Breast epithelium (tissue), 4 donors: ENCODE measurements around the gene SPNS2. TPM values are rescaled to one million over a fixed set of nuclear protein-coding genes. Genes with fewer than 3 reads are reported as not detected.

Experiments
- DNase-seq, 2 donors: peaks; one replicate each; pipeline ENCODE4 v3.0.0-alpha.2; 2019; ENCODE audit warnings: low spot score in 2 of 2
- H3K27ac ChIP-seq, 2 donors: fragments of 200-600 bp; sonication (generic) in 1 of 2; one replicate each; pipeline ENCODE4 v1.5.1; 2016 to 2019; ENCODE audit warnings: mild to moderate bottlenecking in 1 of 2
- H3K27me3 ChIP-seq, 2 donors: fragments of 200-600 bp; sonication (generic) in 1 of 2; one replicate each; pipeline versions ENCODE4 v1.5.1 to v1.6.0; 2017 to 2019; ENCODE audit warnings: control low read depth in 1 of 2, mild to moderate bottlenecking in 1 of 2
- H3K36me3 ChIP-seq: fragments of 200-600 bp; one replicate; pipeline ENCODE4 v1.5.1; 2019
- H3K4me1 ChIP-seq, 2 donors: fragments of 200-600 bp; sonication (generic); one replicate each; pipeline ENCODE4 v1.5.1; 2016 to 2019; ENCODE audit warnings: control low read depth in 1 of 2
- H3K4me3 ChIP-seq, 3 donors: fragments of 200-600 bp; sonication (generic); 1 replicate in 2 of 3; 2 replicates in 1 of 3; pipeline ENCODE4 v1.5.1; 2016 to 2019; ENCODE audit warnings: mild to moderate bottlenecking in 3 of 3, moderate library complexity in 2 of 3
- H3K9me3 ChIP-seq, 2 donors: fragments of 200-600 bp; sonication (generic) in 1 of 2; one replicate each; pipeline ENCODE4 v1.5.1; 2016 to 2019; ENCODE audit warnings: control low read depth in 1 of 2
- CTCF ChIP-seq, 3 donors: fragments of 450-650 bp; IDR thresholded peaks; one replicate each; pipeline ENCODE4 v1.5.1; 2016 to 2017; ENCODE audit warnings: antibody characterized with exemption in 3 of 3, mild to moderate bottlenecking in 3 of 3, moderate library complexity in 3 of 3
- POLR2A ChIP-seq: fragments of 450-650 bp; IDR thresholded peaks from one replicate; pipeline ENCODE4 v1.6.1; 2016; ENCODE audit warnings: antibody characterized with exemption, mild to moderate bottlenecking, moderate library complexity
- POLR2AphosphoS5 ChIP-seq, 3 donors: sonication (generic); formaldehyde crosslinking; IDR thresholded peaks; one replicate each; pipeline ENCODE4 v1.6.1; 2017; ENCODE audit warnings: antibody characterized with exemption in 3 of 3
- intact Hi-C: fragments of 100-400 bp; cut with DNase I; formaldehyde crosslinking; loops from one replicate; pipeline ENCODE4 v1.15.1; 2023; ENCODE audit warnings: low total_unique reads
- total RNA-seq, 3 donors: library from RNA; depleted of rRNA; stranded (reverse); fragments of >200 nt; gene quantifications; one replicate each; pipeline ENCODE4 v1.1.0, GENCODE V29; 2016

The SPNS2 gene
- total RNA-seq, 3 donors from 2014 or later: 5.3 to 14.1 (median 11.5) TPM

DNA sequence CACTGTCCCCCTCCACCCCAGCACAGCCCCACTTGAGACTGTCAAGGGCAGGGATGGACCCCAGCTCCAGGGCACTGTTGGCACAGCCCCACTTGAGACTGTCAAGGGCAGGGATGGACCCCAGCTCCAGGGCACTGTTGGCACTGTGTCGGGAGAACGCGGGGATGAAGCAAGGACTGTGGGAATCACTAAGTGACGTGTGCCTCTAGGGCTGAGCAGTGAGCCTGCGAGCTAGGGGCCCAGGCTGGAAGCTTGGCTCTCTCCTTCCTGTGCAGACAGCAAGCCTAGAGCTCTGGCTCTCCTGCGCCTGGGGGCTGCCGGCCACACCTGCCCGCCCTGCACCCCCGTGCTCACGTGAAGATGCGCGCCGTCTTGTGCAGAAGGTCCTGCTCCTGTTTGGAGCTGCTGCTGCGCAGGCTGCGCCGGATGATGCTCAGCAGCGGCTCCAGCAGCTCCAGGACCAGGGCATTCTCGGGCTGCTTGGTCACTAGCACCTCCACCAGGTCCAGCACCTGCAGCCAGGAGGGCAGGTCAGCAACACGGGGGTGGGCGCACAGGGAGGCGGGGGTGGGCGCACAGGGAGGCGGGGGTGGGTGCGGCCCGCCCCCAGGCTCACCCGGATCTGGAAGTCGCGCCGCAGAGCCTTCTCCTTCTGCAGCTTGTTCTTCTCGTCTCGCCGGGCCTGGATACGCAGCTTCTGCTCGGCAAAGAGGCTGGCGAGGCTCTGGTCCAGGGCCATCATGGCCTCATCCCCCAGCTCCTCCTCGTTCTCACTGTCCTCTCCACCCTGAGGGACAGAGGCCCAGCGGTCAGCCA is 45.7 kb downstream of the SPNS2 start:
- intact Hi-C loops: no loop called here
- Histone ChIP-seq H3K4me3 (no peak overlapping the region), H3K4me1 (peaks cover 0 to 3% of the 10 kb centered on the region in 2 donors), H3K27ac (no peak overlapping the region), H3K9me3 (no peaks in the 10 kb centered on the region), H3K36me3 (peaks cover 8% of the 10 kb centered on the region), H3K27me3 (no peaks in the 10 kb centered on the region)
- TF ChIP-seq POLR2AphosphoS5 (IDR thresholded peaks at IDR 0.05): no peak
- TF ChIP-seq CTCF (IDR thresholded peaks at IDR 0.05): no peak
- TF ChIP-seq POLR2A: no peak
- DNase-seq: no peak

DNA sequence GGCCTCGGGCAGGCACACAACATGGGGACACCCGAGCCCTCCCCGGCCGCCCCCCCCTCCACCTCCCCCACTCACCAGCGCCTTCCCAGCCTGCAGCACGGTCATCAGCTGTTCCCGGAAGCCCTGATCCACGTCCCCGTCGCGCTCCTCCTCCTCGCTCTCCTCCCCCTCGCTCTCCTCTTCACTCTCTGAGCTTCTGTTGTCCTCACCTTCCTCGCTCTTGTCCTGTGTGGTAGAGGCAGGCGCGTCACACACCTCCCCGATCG is 46.2 kb downstream of the SPNS2 start:
- H3K27me3 ChIP-seq: no peaks in the 10 kb centered on the region
- H3K36me3 ChIP-seq: peaks cover 8% of the 10 kb centered on the region
- H3K4me1 ChIP-seq: peaks cover under 1 to 3% of the 10 kb centered on the region in 2 donors

GRCh38 chr17:4545217-4545951 is 46.7 kb downstream of the SPNS2 start:
- no peak overlapping the region for H3K27ac ChIP-seq
- H3K9me3 ChIP-seq: no peaks in the 10 kb centered on the region
- H3K27me3 ChIP-seq: no peaks in the 10 kb centered on the region
- peaks cover 8% of the 10 kb centered on the region for H3K36me3 ChIP-seq
- TF ChIP-seq CTCF (IDR thresholded peaks at IDR 0.05) (no peak), POLR2AphosphoS5 (IDR thresholded peaks at IDR 0.05) (no peak), POLR2A (no peak)
- no peak for DNase-seq
- H3K4me3 ChIP-seq: no peak overlapping the region
- intact Hi-C loops: no loop called here
- H3K4me1 ChIP-seq: peaks cover 3 to 6% of the 10 kb centered on the region in 2 donors

More for the DNA sequence above, 46.2 kb downstream of the SPNS2 start:
- no peak for DNase-seq
- Histone ChIP-seq H3K4me3 (no peak overlapping the region), H3K27ac (no peak overlapping the region), H3K9me3 (no peaks in the 10 kb centered on the region)
- TF ChIP-seq POLR2AphosphoS5 (IDR thresholded peaks at IDR 0.05) (no peak), CTCF (IDR thresholded peaks at IDR 0.05) (no peak), POLR2A (no peak)
- intact Hi-C loops: no loop called here

- no peak overlapping the region for H3K27ac ChIP-seq
- TF ChIP-seq POLR2AphosphoS5 (IDR thresholded peaks at IDR 0.05) (no peak), POLR2A (no peak), CTCF (IDR thresholded peaks at IDR 0.05) (no peak)
- no peaks in the 10 kb centered on the region for H3K27me3 ChIP-seq
- H3K4me3 ChIP-seq: no peak overlapping the region
- no peak for DNase-seq
- H3K4me1 ChIP-seq: peaks cover 3 to 7% of the 10 kb centered on the region in 2 donors
- H3K36me3 ChIP-seq: peaks cover 8% of the 10 kb centered on the region
- H3K9me3 ChIP-seq: no peaks in the 10 kb centered on the region
- intact Hi-C loops: loop anchor here (1.0 kb wide), 1 partner anchor 37 kb away; no protein-coding TSS in a partner anchor
These were observed 48.6 kb downstream of the SPNS2 start for GRCh38 chr17:4547118-4547906.
